ENCODE measurements around the gene ARHGEF38. TPM values are rescaled to one million over a fixed set of nuclear protein-coding genes. Genes with fewer than 3 reads are reported as not detected.
"Not testable (repeated sequence)": the region's sequence is repeated elsewhere in the genome, so short reads cannot be mapped to it uniquely, and the experiment has no call there.

The ARHGEF38 gene
- total RNA-seq, 1 donor from 2014 or later = not detected

- DNase-seq (ENCODE audit: low spot score in 2 of 2) = no peak
- Histone ChIP-seq H3K4me1 (no peaks in the 10 kb centered on the region), H3K36me3 (no peaks in the 10 kb centered on the region), H3K27me3 (no peaks in the 10 kb centered on the region), H3K9me3 (no peaks in the 10 kb centered on the region), H3K4me3 (no peak overlapping the region), H3K27ac (no peak overlapping the region)
- TF ChIP-seq CTCF (IDR thresholded peaks at IDR 0.05) = no peak
- intact Hi-C loops (cut with DNase I) = no loop called here
Observed at GRCh38 chr4:105599932-105600655, 47.7 kb downstream of the ARHGEF38 start.

GRCh38 chr4:105600951-105601350 is 48.5 kb downstream of the ARHGEF38 start:
- Histone ChIP-seq H3K4me3 (no peak overlapping the region), H3K9me3 (no peaks in the 10 kb centered on the region), H3K27ac (no peak overlapping the region), H3K27me3 (no peaks in the 10 kb centered on the region), H3K36me3 (no peaks in the 10 kb centered on the region), H3K4me1 (no peaks in the 10 kb centered on the region)
- no peak for DNase-seq (ENCODE audit: low spot score in 2 of 2)
- TF ChIP-seq CTCF (IDR thresholded peaks at IDR 0.05) = no peak
- intact Hi-C loops (cut with DNase I) = no loop called here

- no peak overlapping the region for H3K4me3 ChIP-seq
- H3K27me3 ChIP-seq = no peaks in the 10 kb centered on the region
- no peaks in the 10 kb centered on the region for H3K4me1 ChIP-seq
- DNase-seq (ENCODE audit: low spot score in 2 of 2) = no peak
- H3K36me3 ChIP-seq = no peaks in the 10 kb centered on the region
- intact Hi-C loops (cut with DNase I) = no loop called here
- no peaks in the 10 kb centered on the region for H3K9me3 ChIP-seq
- TF ChIP-seq CTCF (IDR thresholded peaks at IDR 0.05) = no peak
- H3K27ac ChIP-seq = no peak overlapping the region
Observed at GRCh38 chr4:105601406-105601805, 49.0 kb downstream of the ARHGEF38 start.

GRCh38 chr4:105603158-105603557 is 50.7 kb downstream of the ARHGEF38 start:
- no peaks in the 10 kb centered on the region for H3K27me3 ChIP-seq
- DNase-seq (ENCODE audit: low spot score in 2 of 2) = no peak
- H3K27ac ChIP-seq = no peak overlapping the region
- no peak for TF ChIP-seq CTCF (IDR thresholded peaks at IDR 0.05)
- no peaks in the 10 kb centered on the region for H3K4me1 ChIP-seq
- intact Hi-C loops (cut with DNase I) = no loop called here
- no peaks in the 10 kb centered on the region for H3K36me3 ChIP-seq
- no peaks in the 10 kb centered on the region for H3K9me3 ChIP-seq
- H3K4me3 ChIP-seq = no peak overlapping the region

GRCh38 chr4:105605493-105605892 is 53.1 kb downstream of the ARHGEF38 start:
- DNase-seq (ENCODE audit: low spot score in 2 of 2) = no peak
- TF ChIP-seq CTCF (IDR thresholded peaks at IDR 0.05) = no peak
- H3K4me3 ChIP-seq = no peak overlapping the region
- H3K9me3 ChIP-seq = no peaks in the 10 kb centered on the region
- H3K4me1 ChIP-seq = no peaks in the 10 kb centered on the region
- H3K36me3 ChIP-seq = no peaks in the 10 kb centered on the region
- H3K27ac ChIP-seq = no peak overlapping the region
- intact Hi-C loops (cut with DNase I) = no loop called here
- no peaks in the 10 kb centered on the region for H3K27me3 ChIP-seq

- H3K4me3 ChIP-seq = no peak overlapping the region
- no peaks in the 10 kb centered on the region for H3K9me3 ChIP-seq
- H3K27me3 ChIP-seq = no peaks in the 10 kb centered on the region
- no peaks in the 10 kb centered on the region for H3K4me1 ChIP-seq
- H3K27ac ChIP-seq = no peak overlapping the region
- no peaks in the 10 kb centered on the region for H3K36me3 ChIP-seq
- intact Hi-C loops (cut with DNase I) = no loop called here
- DNase-seq (ENCODE audit: low spot score in 2 of 2) = no peak
- TF ChIP-seq CTCF (IDR thresholded peaks at IDR 0.05) = no peak
Observed at GRCh38 chr4:105607876-105608275, 55.5 kb downstream of the ARHGEF38 start.

- intact Hi-C loops (cut with DNase I); H3K4me3 ChIP-seq; H3K27ac ChIP-seq; DNase-seq (ENCODE audit: low spot score in 2 of 2); H3K9me3 ChIP-seq; H3K4me1 ChIP-seq; H3K36me3 ChIP-seq; H3K27me3 ChIP-seq: not testable (repeated sequence)
Observed at GRCh38 chr4:105609819-105610218, 57.4 kb downstream of the ARHGEF38 start.

Data from ascending aorta (tissue), 2 donors.